Measurements from ENCODE around the gene EPN3.

EPN3 gene

DNA sequence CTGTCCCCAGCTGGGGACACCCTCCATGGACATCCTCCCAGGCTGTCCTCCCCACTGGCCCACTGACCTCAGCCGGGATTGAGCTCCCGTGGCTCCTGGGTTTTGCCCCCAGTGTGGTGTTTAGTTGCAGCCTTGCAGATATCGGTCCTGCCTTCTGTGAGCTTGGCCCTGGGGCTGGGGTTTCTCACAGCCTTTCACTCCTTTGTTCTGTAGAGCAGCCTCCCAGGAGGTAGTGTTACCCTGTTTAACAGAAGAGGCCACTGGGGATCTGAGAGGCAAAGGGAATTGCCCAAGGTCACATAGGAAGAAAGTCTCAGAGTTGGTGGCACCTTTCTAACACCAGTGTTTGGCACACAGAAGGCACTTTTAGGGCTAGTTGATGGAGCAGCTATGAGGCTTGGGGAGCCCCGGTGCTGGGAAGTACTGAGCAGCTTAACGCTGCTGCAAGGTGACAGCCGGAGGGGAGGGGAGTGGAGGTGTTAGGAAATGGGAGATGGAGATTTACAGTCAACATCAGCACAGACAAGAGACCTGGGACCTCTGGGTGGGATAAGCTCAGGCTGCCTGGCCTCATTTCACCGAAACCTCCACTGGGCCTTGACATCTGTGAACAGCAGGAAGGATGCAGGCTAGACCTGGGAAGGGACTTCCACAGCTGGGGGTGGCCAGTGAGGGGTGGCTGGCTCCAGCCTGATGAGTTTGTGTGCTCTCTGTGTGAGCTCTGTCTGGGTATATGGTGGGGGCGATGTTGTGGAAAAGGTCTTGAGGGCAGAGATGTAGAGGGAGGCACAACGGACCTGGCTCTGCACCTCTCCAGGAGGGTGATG lies 54.1 kb downstream of the EPN3 start:
- DNase-seq (ENCODE audit: low read depth in 2 of 3, low spot score in 2 of 3) = no peak

DNA sequence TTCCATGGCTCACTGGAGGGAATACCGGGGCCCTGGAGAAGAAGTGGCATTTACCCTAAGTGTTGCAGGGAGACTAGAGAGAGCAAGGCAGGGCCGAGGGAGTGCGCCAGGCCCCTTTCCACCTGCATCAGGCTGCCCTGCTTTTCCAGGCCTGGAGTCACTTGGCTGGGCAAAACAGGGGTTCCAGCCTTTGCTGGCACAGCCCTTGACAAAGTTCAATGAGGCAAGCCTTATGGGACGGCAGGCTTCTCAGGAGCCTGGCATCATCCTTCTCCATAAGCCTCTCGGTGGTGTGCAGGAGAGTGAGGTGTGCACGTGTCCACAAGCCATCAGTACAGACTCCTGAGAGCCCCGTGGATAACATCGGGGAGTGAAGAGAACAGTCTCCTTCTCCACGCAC lies 55.0 kb downstream of the EPN3 start:
- DNase-seq (ENCODE audit: low read depth in 2 of 3, low spot score in 2 of 3) = no peak

- DNase-seq (ENCODE audit: low read depth in 2 of 3, low spot score in 2 of 3) = no peak
Measured at GRCh38 chr17:50588391-50589049, 56.0 kb downstream of the EPN3 start.

DNA sequence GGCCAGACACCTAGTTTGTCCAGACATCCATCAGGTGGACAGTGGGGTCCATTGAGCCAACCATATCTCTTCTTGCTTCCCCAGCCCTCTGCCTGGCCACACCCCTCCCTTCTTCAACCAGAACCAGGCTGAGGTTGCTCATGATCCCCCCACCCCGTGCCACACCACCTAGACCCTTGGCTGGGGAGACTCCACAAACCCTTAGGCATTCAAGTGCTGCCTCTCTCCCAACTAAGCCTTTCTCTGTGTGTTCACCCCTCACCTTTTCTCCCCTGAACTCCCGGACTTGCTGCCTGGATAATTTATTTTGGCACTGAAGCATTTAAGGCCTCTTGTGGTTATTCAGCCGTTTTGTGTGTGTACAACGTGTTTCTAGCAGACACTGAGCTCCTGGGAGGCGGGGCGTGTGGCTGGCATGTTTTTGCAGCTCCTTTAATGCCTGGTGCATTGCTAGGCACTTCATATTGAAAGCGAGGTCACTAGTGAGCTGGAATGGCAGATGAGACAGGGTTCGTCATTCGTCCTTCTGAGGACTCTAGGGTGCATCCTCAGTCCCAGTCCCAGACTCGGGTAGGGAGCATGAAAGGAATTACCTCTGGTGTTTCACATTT lies 56.7 kb downstream of the EPN3 start:
- no peak for DNase-seq (ENCODE audit: low read depth in 2 of 3, low spot score in 2 of 3)

GRCh38 chr17:50590946-50591737 lies 58.6 kb downstream of the EPN3 start:
- DNase-seq (ENCODE audit: low read depth in 2 of 3, low spot score in 2 of 3) = no peak

- no peak for DNase-seq (ENCODE audit: low read depth in 2 of 3, low spot score in 2 of 3)
Measured at GRCh38 chr17:50593321-50593720, 60.8 kb downstream of the EPN3 start.
